DMS 273 treated with DMSO at 0.1 percent for 48 hours (cell line): ENCODE results near the gene GALR2.

Experiments used
- DNase-seq: peaks from one replicate; lab custom pipeline; 2025; lab: John Stamatoyannopoulos, UW

GALR2 gene

GRCh38 chr17:76079956-76080767 lies 5.6 kb downstream of the GALR2 start:
- no peak for DNase-seq

GRCh38 chr17:76080768-76081287 lies 6.2 kb downstream of the GALR2 start:
- no peak for DNase-seq

GRCh38 chr17:76081295-76082210 lies 7.0 kb downstream of the GALR2 start:
- DNase-seq, result no peak

GRCh38 chr17:76082326-76083251 lies 8.0 kb downstream of the GALR2 start:
- no peak for DNase-seq

- no peak for DNase-seq
These were observed 9.1 kb downstream of the GALR2 start for GRCh38 chr17:76083536-76084182.

- no peak for DNase-seq
These were observed 10.6 kb downstream of the GALR2 start for GRCh38 chr17:76085066-76085730.

GRCh38 chr17:76085731-76086366 lies 11.3 kb downstream of the GALR2 start:
- no peak for DNase-seq

- no peak for DNase-seq
These were observed 11.8 kb downstream of the GALR2 start for GRCh38 chr17:76086384-76086783.

- DNase-seq, result no peak
These were observed 12.9 kb downstream of the GALR2 start for GRCh38 chr17:76087531-76087930.

GRCh38 chr17:76088041-76088867 lies 13.7 kb downstream of the GALR2 start:
- no peak for DNase-seq

GRCh38 chr17:76088868-76089576 lies 14.4 kb downstream of the GALR2 start:
- DNase-seq, result no peak

- no peak for DNase-seq
These were observed 15.3 kb downstream of the GALR2 start for GRCh38 chr17:76089680-76090516.

- DNase-seq, result no peak
These were observed 16.0 kb downstream of the GALR2 start for GRCh38 chr17:76090517-76091129.

GRCh38 chr17:76091526-76092286 lies 17.1 kb downstream of the GALR2 start:
- no peak for DNase-seq

GRCh38 chr17:76092526-76093413 lies 18.2 kb downstream of the GALR2 start:
- DNase-seq, result no peak
